H1 (cell line): Measurements from ENCODE around the gene ZNF618. TPM values are rescaled to one million over a fixed set of nuclear protein-coding genes. Genes with fewer than 3 reads are reported as not detected.

Experiments
- CTCF ChIA-PET: fragments of 300-600 bp; sonication (Branson Sonifier 250); formaldehyde crosslinking; loops from one replicate; lab custom pipeline; 2021; ENCODE audit not compliant: partially characterized antibody; lab: Charles Lee
- POLR2A ChIA-PET: fragments of 300-600 bp; sonication (Branson Sonifier 250); formaldehyde crosslinking; loops from one replicate; lab custom pipeline; 2021; ENCODE audit warnings: inconsistent platforms; ENCODE audit not compliant: partially characterized antibody; lab: Charles Lee
- DNase-seq, 2 experiments: peaks; one replicate each; pipeline versions ENCODE4 v3.0.0 to v3.0.0-alpha.2; 2010 to 2022; ENCODE audit warnings: low spot score in 2 of 2, low read depth in 1 of 2, mixed read lengths in 1 of 2
- FAIRE-seq: peaks from 2 replicates; lab custom pipeline; 2011; peaks lifted over from hg19 to GRCh38; lab: Jason Lieb, UNC
- H2AFZ ChIP-seq: 2 replicates; pipeline ENCODE4 v1.8.1; 2012; ENCODE audit warnings: low read length, inconsistent platforms
- H2AK5ac ChIP-seq: 2 replicates; pipeline ENCODE4 v1.6.1; 2013; ENCODE audit warnings: low read depth, low read length
- H2BK120ac ChIP-seq: replicated peaks from 2 replicates; pipeline ENCODE3; 2013; ENCODE audit warnings: low read depth, low read length, inconsistent platforms
- H2BK12ac ChIP-seq: 2 replicates; pipeline ENCODE4 v1.6.1; 2013; ENCODE audit warnings: low read depth, low read length
- H2BK15ac ChIP-seq: 2 replicates; pipeline ENCODE4 v1.6.1; 2013; ENCODE audit warnings: low read length
- H2BK20ac ChIP-seq: 2 replicates; pipeline ENCODE4 v1.6.1; 2013; ENCODE audit warnings: low read length
- H2BK5ac ChIP-seq: 2 replicates; pipeline ENCODE4 v1.6.1; 2013; ENCODE audit warnings: low read depth, low read length
- H3K14ac ChIP-seq: 2 replicates; pipeline ENCODE4 v1.6.1; 2013; ENCODE audit warnings: inconsistent platforms; ENCODE audit not compliant: insufficient read length
- H3K18ac ChIP-seq: 2 replicates; pipeline ENCODE4 v1.6.1; 2013; ENCODE audit warnings: low read length; ENCODE audit errors: extremely low read depth
- H3K23ac ChIP-seq: 2 replicates; pipeline ENCODE4 v1.6.1; 2013; ENCODE audit warnings: inconsistent platforms; ENCODE audit not compliant: insufficient read length
- H3K23me2 ChIP-seq: 2 replicates; pipeline ENCODE4 v1.6.1; 2013; ENCODE audit warnings: low read depth, low read length
- H3K27ac ChIP-seq: 2 replicates; pipeline ENCODE4 v1.6.1; 2011; ENCODE audit warnings: low read depth, low read length, inconsistent platforms
- H3K27me3 ChIP-seq, 4 experiments: replicated peaks in 1 of 4; 1 replicate in 1 of 4; 2 replicates in 3 of 4; pipeline versions ENCODE4 v1.6.1 to v1.8.1; 2011 to 2013; ENCODE audit warnings: low read length in 3 of 4, mild to moderate bottlenecking in 3 of 4, inconsistent platforms in 2 of 4, mixed read lengths in 2 of 4, moderate library complexity in 1 of 4; ENCODE audit not compliant: control insufficient read depth in 3 of 4, insufficient read depth in 3 of 4; ENCODE audit errors: extremely low read depth in 1 of 4
- H3K36me3 ChIP-seq, 4 experiments: 2 replicates each; pipeline versions ENCODE4 v1.6.1 to v1.8.1; 2011 to 2013; ENCODE audit warnings: mild to moderate bottlenecking in 4 of 4, low read length in 3 of 4, moderate library complexity in 2 of 4, control low read depth in 1 of 4, inconsistent platforms in 1 of 4; ENCODE audit not compliant: insufficient read depth in 4 of 4, control insufficient read depth in 2 of 4
- H3K4ac ChIP-seq: replicated peaks from 2 replicates; pipeline ENCODE3; 2013; ENCODE audit warnings: low read length, low read depth, mixed read lengths, inconsistent platforms; ENCODE audit not compliant: insufficient read length
- H3K4me1 ChIP-seq, 4 experiments: replicated peaks in 1 of 4; 1 replicate in 1 of 4; 2 replicates in 3 of 4; pipeline versions ENCODE4 v1.6.1 to v1.8.1; 2011 to 2013; ENCODE audit warnings: low read length in 3 of 4, inconsistent platforms in 2 of 4, mixed read lengths in 1 of 4; ENCODE audit not compliant: insufficient read depth in 4 of 4, control insufficient read depth in 3 of 4
- H3K4me2 ChIP-seq, 2 experiments: 2 replicates each; pipeline versions ENCODE4 v1.6.1 to v1.8.1; 2011 to 2013; ENCODE audit warnings: low read depth in 2 of 2, low read length in 2 of 2, control low read depth in 1 of 2, inconsistent platforms in 1 of 2, mild to moderate bottlenecking in 1 of 2; ENCODE audit not compliant: insufficient read depth in 1 of 2
- H3K4me3 ChIP-seq, 4 experiments: fragments of 200-600, 300-600 bp in 1 of 4; sonication (generic), shearing (Covaris generic), sonication (Bioruptor Twin) in 1 of 4; 2 replicates each; pipeline versions ENCODE4 v1.5.1 to v1.8.1; 2011 to 2016; ENCODE audit warnings: low read length in 4 of 4, low read depth in 3 of 4, control low read depth in 2 of 4, inconsistent platforms in 2 of 4, mild to moderate bottlenecking in 2 of 4, mixed read lengths in 1 of 4, moderate library complexity in 1 of 4; ENCODE audit not compliant: insufficient read depth in 2 of 4; ENCODE audit errors: extremely low read depth in 1 of 4
- H3K56ac ChIP-seq: replicated peaks from 2 replicates; pipeline ENCODE3; 2013; ENCODE audit warnings: low read depth, mild to moderate bottlenecking, mixed read lengths, low read length, inconsistent platforms; ENCODE audit not compliant: insufficient read length
- H3K79me1 ChIP-seq: 2 replicates; pipeline ENCODE4 v1.6.1; 2013; ENCODE audit warnings: low read depth, low read length, control low read depth
- H3K79me2 ChIP-seq, 2 experiments: 2 replicates each; pipeline versions ENCODE4 v1.6.1 to v1.8.1; 2012 to 2013; ENCODE audit warnings: low read length in 2 of 2, mild to moderate bottlenecking in 2 of 2, inconsistent platforms in 1 of 2; ENCODE audit not compliant: insufficient read depth in 2 of 2, control insufficient read depth in 1 of 2
- H3K9ac ChIP-seq, 4 experiments: replicated peaks in 1 of 4; 1 replicate in 1 of 4; 2 replicates in 3 of 4; pipeline versions ENCODE4 v1.6.1 to v1.8.1; 2011 to 2013; ENCODE audit warnings: low read depth in 3 of 4, low read length in 3 of 4, control low read depth in 2 of 4, mild to moderate bottlenecking in 2 of 4, moderate library complexity in 2 of 4, inconsistent platforms in 1 of 4; ENCODE audit errors: extremely low read depth in 1 of 4
- H3K9me3 ChIP-seq, 2 experiments: 2 replicates each; pipeline versions ENCODE4 v1.6.1 to v1.8.1; 2012 to 2013; ENCODE audit warnings: mild to moderate bottlenecking in 2 of 2, moderate library complexity in 2 of 2, control low read depth in 1 of 2, inconsistent platforms in 1 of 2, low read depth in 1 of 2, low read length in 1 of 2, mixed read lengths in 1 of 2; ENCODE audit not compliant: insufficient read depth in 2 of 2
- H4K20me1 ChIP-seq, 2 experiments: replicated peaks in 1 of 2; 2 replicates each; pipeline versions ENCODE3 to v1.8.1; 2011 to 2013; ENCODE audit warnings: inconsistent platforms in 2 of 2, low read length in 2 of 2, mild to moderate bottlenecking in 1 of 2; ENCODE audit not compliant: insufficient read depth in 2 of 2, control insufficient read depth in 1 of 2
- H4K5ac ChIP-seq: 2 replicates; pipeline ENCODE4 v1.6.1; 2013; ENCODE audit warnings: low read length, low read depth, mixed read lengths, inconsistent platforms; ENCODE audit not compliant: insufficient read length
- H4K8ac ChIP-seq: 2 replicates; pipeline ENCODE4 v1.8.0; 2013; ENCODE audit warnings: mild to moderate bottlenecking, moderate library complexity, low read length, inconsistent platforms; ENCODE audit not compliant: insufficient read depth; ENCODE audit errors: extremely low read depth
- H4K91ac ChIP-seq: replicated peaks from 2 replicates; pipeline ENCODE3; 2013; ENCODE audit warnings: low read length, mixed read lengths, inconsistent platforms; ENCODE audit not compliant: insufficient read length
- CHD2 ChIP-seq: IDR thresholded peaks from 2 replicates; pipeline ENCODE4 v1.6.1; 2012; ENCODE audit warnings: low read length, improper control_type of control experiment
- CTCF ChIP-seq, 3 experiments: IDR thresholded peaks; 1 replicate in 2 of 3; 2 replicates in 1 of 3; pipeline versions ENCODE4 v1.5.1 to v1.6.1; 2011; ENCODE audit warnings: low read length in 3 of 3, mild to moderate bottlenecking in 3 of 3, inconsistent platforms in 2 of 3, low read depth in 1 of 3, moderate library complexity in 1 of 3; ENCODE audit not compliant: insufficient read depth in 1 of 3; ENCODE audit errors: control extremely low read depth in 1 of 3
- EGR1 ChIP-seq: IDR thresholded peaks from 2 replicates; pipeline ENCODE4 v1.6.1; 2011; ENCODE audit warnings: low read depth, low read length, borderline replicate concordance
- JUN ChIP-seq: IDR thresholded peaks from 2 replicates; pipeline ENCODE4 v1.6.1; 2011; ENCODE audit warnings: low read depth, mild to moderate bottlenecking, improper control_type of control experiment, low read length
- JUND ChIP-seq: IDR thresholded peaks from 2 replicates; pipeline ENCODE4 v1.6.1; 2011; ENCODE audit warnings: mild to moderate bottlenecking, improper control_type of control experiment, low read length
- POLR2A ChIP-seq, 2 experiments: IDR thresholded peaks; 1 replicate in 1 of 2; 2 replicates in 1 of 2; pipeline ENCODE4 v1.6.1; 2011; ENCODE audit warnings: low read depth in 2 of 2, low read length in 2 of 2, mild to moderate bottlenecking in 2 of 2; ENCODE audit errors: control extremely low read depth in 1 of 2
- SAP30 ChIP-seq: fragments of 300-600 bp; sonication (generic); IDR thresholded peaks from 2 replicates; pipeline ENCODE4 v1.7.1; 2012; ENCODE audit warnings: low read length, moderate library complexity, mild to moderate bottlenecking, inconsistent platforms; ENCODE audit not compliant: insufficient read depth, insufficient replicate concordance
- SP1 ChIP-seq: IDR thresholded peaks from 2 replicates; pipeline ENCODE4 v1.6.1; 2011; ENCODE audit warnings: low read depth, low read length
- SUZ12 ChIP-seq: fragments of 200-600 bp; sonication (generic); IDR thresholded peaks from 2 replicates; pipeline ENCODE4 v1.6.1; 2012; ENCODE audit warnings: mild to moderate bottlenecking, inconsistent platforms, low read length, moderate library complexity, mixed read lengths
- whole genome bisulfite sequencing, 2 experiments: shearing (Covaris generic) in 1 of 2; methylation state at CpG; one replicate each; pipeline versions ENCODE4 v1.1.6 to v1.1.7; 2013 to 2015; ENCODE audit warnings: low lambda C conversion rate in 2 of 2, mixed read lengths in 2 of 2, inconsistent platforms in 1 of 2, low coverage in 1 of 2, missing lambda C conversion rate in 1 of 2; ENCODE audit not compliant: insufficient replicate concordance in 2 of 2, insufficient coverage in 1 of 2, insufficient read length in 1 of 2; ENCODE audit errors: extremely low coverage in 1 of 2, missing lambda C conversion rate in 1 of 2; 5-methylcytosine and 5-hydroxymethylcytosine counted together
- polyA plus RNA-seq, 7 experiments: library from polyadenylated mRNA; depleted of rRNA in 3 of 7; stranded (reverse) in 5 of 7; unstranded in 2 of 7; fragments of >200 nt in 5 of 7; fragments of 200-250 nt in 2 of 7; gene quantifications; 1 replicate in 5 of 7; 2 replicates in 1 of 7; 4 replicates in 1 of 7; pipeline versions ENCODE4 v1.2.1 to v1.2.3, GENCODE V29; 2011 to 2013; ENCODE audit warnings: missing spikeins in 2 of 7, mixed read lengths in 2 of 7
- total RNA-seq: library from RNA; stranded (reverse); fragmentation: NEBNext Ultra II Directional; extraction: Animal tissue kit (Norgen Biotek cat#: 25700); gene quantifications from 2 replicates; pipeline ENCODE4 v1.2.1, GENCODE V29; 2021

Gene ZNF618
- total and polyA plus RNA-seq, 2 of the 8 experiments (the other 6 are each of a cell fraction or from before 2014, with no cell fraction given) = 9.6 to 28.5 TPM

- no peak overlapping the region for H3K14ac ChIP-seq
- H4K91ac ChIP-seq = no peak overlapping the region
- no peak overlapping the region for H2BK5ac ChIP-seq
- H2BK120ac ChIP-seq = no peak overlapping the region
- H3K4me1 ChIP-seq = no peaks in the 10 kb centered on the region
- H2BK15ac ChIP-seq = no peak overlapping the region
- WGBS, 2 experiments = 88% methylated on average over 1 of the region's 1 CpG; no CpG with 5 or more reads in 1 of the 2 experiments
- peaks cover 0 to 7% (median 2%) of the 10 kb centered on the region in 4 experiments; a peak in 2 of 8 replicates for H3K36me3 ChIP-seq
- no peaks in the 10 kb centered on the region for H3K23me2 ChIP-seq
- H3K23ac ChIP-seq = no peak overlapping the region
- FAIRE-seq (no peak), DNase-seq (no peak)
- no peak overlapping the region for H2BK12ac ChIP-seq
- H2AFZ ChIP-seq = no peak overlapping the region
- no peak overlapping the region for H3K4me3 ChIP-seq
- no peak overlapping the region for H3K9ac ChIP-seq
- H3K4me2 ChIP-seq = no peak overlapping the region
- H4K5ac ChIP-seq = no peak overlapping the region
- H4K20me1 ChIP-seq = peaks cover 0 to 1% of the 10 kb centered on the region in 2 experiments
- no peak overlapping the region for H2AK5ac ChIP-seq
- H3K56ac ChIP-seq = no peak overlapping the region
- no peak overlapping the region for H4K8ac ChIP-seq
- H3K4ac ChIP-seq = no peak overlapping the region
- H3K27me3 ChIP-seq = no peaks in the 10 kb centered on the region
- H3K18ac ChIP-seq = no peak overlapping the region
- no peaks in the 10 kb centered on the region; the same call in 1 of the 2 replicates for H3K79me1 ChIP-seq
- ChIA-PET POLR2A (no interaction called here), CTCF (interaction anchor here (1.7 kb wide), 1 partner anchor 8 kb away, joined by 5 read pairs; no protein-coding TSS in a partner anchor)
- no peak overlapping the region for H2BK20ac ChIP-seq
- H3K79me2 ChIP-seq = no peaks in the 10 kb centered on the region
- H3K9me3 ChIP-seq = peaks cover 0 to 7% of the 10 kb centered on the region in 2 experiments; a peak in 1 of 4 replicates
- TF ChIP-seq SUZ12 (no peak), CTCF (IDR thresholded peaks at IDR 0.05; ENCODE audit: control extremely low read depth in 1 of 3, insufficient read depth in 1 of 3, low read depth in 1 of 3, low read length in 3 of 3) (no peak), JUN (no peak), SAP30 (no peak), EGR1 (no peak), POLR2A (IDR thresholded peaks at IDR 0.05; ENCODE audit: control extremely low read depth in 1 of 2, low read depth in 2 of 2, low read length in 2 of 2) (no peak), SP1 (no peak), CHD2 (no peak), JUND (no peak)
- no peak overlapping the region for H3K27ac ChIP-seq
Measured at GRCh38 chr9:113969343-113969742, 93.2 kb downstream of the ZNF618 start.
